Measurements from ENCODE around the gene TRAF1.
A peak's percentile ranks its signal among the peaks of the same experiment; 100 is the strongest.

Gene TRAF1

GRCh38 chr9:120940573-120940972 is 14.0 kb upstream of the TRAF1 start:
- no peak for DNase-seq

- no peak for DNase-seq
These were observed 12.3 kb upstream of the TRAF1 start for GRCh38 chr9:120938851-120939250.

- DNase-seq, result no peak
These were observed 11.0 kb upstream of the TRAF1 start for GRCh38 chr9:120937596-120937995.

- DNase-seq, result no peak
These were observed 10.5 kb upstream of the TRAF1 start for GRCh38 chr9:120937127-120937526.

GRCh38 chr9:120936764-120937122 is 10.1 kb upstream of the TRAF1 start:
- no peak for DNase-seq

GRCh38 chr9:120936011-120936763 is 9.6 kb upstream of the TRAF1 start:
- peak; percentile 93 for DNase-seq

- DNase-seq, result peak; percentile 94
These were observed 8.8 kb upstream of the TRAF1 start for GRCh38 chr9:120935383-120935857.

GRCh38 chr9:120934281-120934680 is 7.7 kb upstream of the TRAF1 start:
- DNase-seq, result peak; percentile 51

- no peak for DNase-seq
These were observed 6.9 kb upstream of the TRAF1 start for GRCh38 chr9:120933310-120934055.

GRCh38 chr9:120932086-120932823 is 5.7 kb upstream of the TRAF1 start:
- no peak for DNase-seq

GRCh38 chr9:120931231-120932085 is 4.9 kb upstream of the TRAF1 start:
- DNase-seq, result peak; percentile 63

- no peak for DNase-seq
These were observed 2.7 kb upstream of the TRAF1 start for GRCh38 chr9:120929229-120929791.

GRCh38 chr9:120928483-120929228 is 2.1 kb upstream of the TRAF1 start:
- DNase-seq, result peak; percentile 73

GRCh38 chr9:120928015-120928482 is 1.5 kb upstream of the TRAF1 start:
- no peak for DNase-seq

- DNase-seq, result no peak
These were observed 846 bp upstream of the TRAF1 start for GRCh38 chr9:120927269-120928014.

- no peak for DNase-seq
These were observed 830 bp downstream of the TRAF1 start for GRCh38 chr9:120925535-120926396.

GRCh38 chr9:120924698-120925534 is 1.7 kb downstream of the TRAF1 start:
- no peak for DNase-seq

GRCh38 chr9:120923620-120924328 is 2.8 kb downstream of the TRAF1 start:
- no peak for DNase-seq

Measured in hematopoietic multipotent progenitor cell treated with erythropoietin and hydrocortisone succinate and interleukin-3 and kit ligand, for 6 days (in vitro differentiated cells).